Stimulated activated CD4-positive, alpha-beta T cell treated with anti-CD3 and anti-CD28 coated beads, Interleukin-4, amount 100 ng/mL, for 48 hours (primary cell): ENCODE measurements around the gene AMER2.

Source experiments
- DNase-seq, 2 donors: peaks; one replicate each; pipeline ENCODE4 v3.0.0-alpha.2; 2020; ENCODE audit warnings: low read depth in 2 of 2

Gene AMER2, protein sequence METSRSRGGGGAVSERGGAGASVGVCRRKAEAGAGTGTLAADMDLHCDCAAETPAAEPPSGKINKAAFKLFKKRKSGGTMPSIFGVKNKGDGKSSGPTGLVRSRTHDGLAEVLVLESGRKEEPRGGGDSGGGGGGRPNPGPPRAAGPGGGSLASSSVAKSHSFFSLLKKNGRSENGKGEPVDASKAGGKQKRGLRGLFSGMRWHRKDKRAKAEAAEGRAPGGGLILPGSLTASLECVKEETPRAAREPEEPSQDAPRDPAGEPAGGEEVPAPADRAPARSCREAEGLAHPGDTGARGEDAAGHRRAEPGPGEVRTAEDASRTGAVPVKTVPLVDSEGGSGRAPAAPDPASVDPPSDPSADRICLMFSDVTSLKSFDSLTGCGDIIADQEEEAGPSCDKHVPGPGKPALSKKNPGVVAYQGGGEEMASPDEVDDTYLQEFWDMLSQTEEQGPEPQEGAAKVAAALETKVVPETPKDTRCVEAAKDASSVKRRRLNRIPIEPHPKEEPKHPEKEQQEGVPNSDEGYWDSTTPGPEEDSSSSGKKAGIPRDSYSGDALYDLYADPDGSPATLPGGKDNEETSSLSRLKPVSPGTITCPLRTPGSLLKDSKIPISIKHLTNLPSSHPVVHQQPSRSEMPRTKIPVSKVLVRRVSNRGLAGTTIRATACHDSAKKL

DNA sequence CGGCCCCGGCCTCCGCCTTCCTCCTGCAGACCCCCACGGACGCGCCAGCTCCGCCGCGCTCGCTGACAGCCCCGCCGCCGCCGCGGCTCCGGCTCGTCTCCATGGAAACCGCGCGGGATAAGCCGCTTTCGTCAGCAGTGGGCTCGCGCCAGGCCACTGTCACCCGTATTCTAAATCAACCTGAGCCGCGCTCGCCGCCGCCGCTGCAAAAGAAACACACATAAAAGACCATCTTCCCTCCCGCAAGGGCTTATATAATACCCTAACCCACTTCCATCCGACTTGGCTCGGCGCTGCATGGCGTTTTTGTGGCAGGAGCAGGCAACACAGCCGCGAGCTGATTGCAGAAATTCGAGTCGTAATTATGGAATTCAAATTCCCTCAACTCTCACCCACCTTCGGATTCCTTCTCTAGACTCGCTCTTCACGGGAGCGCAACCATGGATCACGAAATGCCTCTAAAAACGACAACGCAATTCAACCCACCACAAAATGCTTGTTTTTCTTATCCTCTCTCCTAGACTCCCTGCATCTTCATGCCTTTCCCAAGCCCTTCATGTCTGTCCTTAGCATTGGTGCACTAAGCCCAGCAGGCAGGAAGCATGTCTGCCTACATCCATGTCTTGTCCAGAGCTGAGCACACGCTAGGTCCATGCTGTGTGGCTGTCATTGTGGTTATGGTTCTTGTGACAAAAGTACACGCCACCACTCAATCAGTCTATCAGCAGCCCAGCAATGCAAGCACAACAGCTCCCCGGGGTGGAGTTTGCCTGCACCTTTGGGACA is at the start of gene AMER2:
TSS of gene AMER2 (minus strand) at position 772 of the 786 bp plus-strand sequence. CDS start at position 103, 669 bp downstream.
- DNase-seq, result no peak

DNA sequence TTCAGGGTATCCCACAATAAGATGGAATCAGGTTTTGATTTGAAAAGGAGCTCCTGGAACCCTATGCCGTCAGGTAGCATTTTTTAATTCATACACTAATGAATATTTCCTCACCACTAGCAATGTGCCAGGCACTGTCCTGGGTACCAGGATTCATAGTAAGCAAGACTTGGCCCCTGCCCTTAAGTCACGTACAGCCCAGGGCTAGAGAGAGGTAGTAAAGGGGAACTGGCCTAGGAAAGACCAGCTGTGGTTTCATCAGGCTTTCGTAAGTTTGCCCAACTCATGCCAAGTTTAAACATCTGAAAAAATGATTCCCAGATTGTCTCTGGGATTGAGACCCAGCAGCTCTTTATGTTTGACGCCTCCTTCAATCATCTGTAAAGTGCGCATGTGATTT is 45.9 kb upstream of the AMER2 start:
- DNase-seq, result no peak

DNA sequence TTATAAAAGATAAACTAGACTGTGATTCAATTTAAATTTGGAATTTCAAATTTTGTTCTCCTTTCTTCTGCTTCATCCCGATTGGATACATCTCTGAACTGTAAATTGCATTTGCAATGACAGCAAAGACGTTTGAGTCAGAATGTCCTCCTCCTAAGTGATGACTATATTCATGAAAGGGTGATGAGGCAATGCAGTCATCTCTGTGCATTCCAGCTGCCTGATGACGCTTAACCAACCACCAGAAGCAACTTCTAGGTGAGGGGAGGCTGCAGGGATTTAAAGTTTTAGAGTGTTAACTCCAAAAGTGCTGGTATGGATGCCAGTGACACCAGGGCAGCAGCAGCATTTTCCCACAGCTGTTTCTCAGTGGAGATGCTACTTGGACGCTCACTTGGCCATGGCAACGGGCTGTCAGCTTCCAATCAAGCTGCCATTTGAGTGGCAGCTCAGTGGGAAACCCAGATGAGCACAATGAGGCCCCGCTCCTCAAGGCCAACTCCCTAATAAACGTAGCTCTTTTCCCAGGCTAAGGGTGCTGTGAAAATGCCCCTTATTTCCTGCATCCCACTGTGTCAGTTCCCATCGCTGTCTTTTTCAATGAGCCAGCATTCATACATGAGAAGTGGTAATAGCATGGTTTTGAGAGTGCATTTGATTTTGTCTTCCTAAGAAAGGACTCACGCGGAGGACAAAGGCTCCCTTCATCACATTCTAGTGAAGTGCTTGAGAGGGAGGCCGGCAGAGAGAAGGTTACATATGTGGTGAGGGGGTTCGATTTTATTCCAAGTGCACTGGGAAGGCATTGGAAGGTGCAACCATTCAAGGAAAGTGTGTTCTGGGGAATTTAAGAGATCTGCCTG is 45.2 kb upstream of the AMER2 start:
- DNase-seq, result no peak

DNA sequence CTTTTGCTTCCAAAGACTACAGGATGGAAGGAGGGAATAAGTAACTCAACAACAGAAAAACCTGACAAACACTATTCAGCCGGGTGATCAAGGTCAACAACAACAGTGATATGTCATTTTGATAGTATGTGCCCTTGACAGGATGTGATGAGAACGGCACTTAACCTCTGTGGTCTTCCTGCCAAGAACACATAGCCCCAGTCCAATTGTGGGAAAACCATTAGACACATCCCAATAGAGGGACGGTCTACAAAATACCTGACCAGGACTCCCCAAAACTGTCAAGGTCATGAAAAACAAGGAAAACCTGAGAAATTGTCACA is 43.1 kb upstream of the AMER2 start:
- no peak for DNase-seq

DNA sequence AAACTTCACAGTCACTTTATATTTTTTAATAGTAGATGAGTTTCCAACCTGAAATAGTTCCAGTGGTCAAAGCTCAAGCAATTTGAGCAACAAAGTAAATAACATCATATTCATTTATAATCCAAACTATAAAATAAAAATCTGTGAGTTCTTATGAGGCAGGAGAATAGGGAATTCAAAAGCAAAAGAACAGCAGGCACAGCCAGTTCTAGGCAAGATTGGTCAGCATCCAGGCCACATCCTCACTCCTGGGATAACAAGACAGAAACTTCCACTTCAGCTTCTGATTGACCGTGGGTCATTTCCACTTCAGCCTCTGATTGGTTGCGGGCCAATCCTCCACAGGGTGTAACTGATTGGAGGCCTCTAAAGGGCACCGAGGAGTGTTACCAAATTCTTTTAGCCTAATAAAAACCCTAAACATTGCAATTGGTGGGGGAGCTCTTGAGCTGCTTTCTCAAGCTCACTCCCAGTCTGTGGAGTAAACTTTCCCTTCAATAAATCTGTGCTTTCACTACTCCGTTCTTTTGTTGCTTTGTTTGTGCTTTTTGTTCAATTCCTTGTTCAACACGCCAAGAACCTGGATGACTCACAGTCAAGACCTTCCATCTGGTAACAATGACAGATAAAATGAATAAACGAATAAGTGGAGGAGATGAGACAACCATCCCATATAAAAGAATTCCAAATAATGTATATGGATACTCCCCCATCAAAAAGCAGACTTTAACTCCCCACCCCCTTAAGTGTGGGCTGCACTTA is 42.6 kb upstream of the AMER2 start:
- no peak for DNase-seq

DNA sequence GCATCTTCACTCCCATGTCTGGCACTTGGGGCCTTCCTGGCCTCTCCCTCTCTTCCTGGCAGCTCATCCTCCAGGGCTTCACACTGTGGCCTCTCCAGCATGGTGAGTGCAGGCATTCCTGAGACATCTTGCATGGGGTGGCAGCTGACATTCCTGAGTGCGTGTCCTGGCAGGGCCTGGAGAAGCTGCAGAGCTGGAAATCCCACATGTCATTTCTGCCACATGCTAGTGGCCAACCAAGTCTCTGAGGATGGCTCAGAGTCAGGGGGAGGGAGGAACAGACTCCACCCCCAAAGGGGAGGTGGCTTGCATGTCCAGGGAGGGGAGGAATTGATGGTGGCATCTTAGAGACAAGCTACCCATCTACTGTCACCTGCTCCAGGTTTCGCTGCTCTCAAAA is 41.6 kb upstream of the AMER2 start:
- no peak for DNase-seq

DNA sequence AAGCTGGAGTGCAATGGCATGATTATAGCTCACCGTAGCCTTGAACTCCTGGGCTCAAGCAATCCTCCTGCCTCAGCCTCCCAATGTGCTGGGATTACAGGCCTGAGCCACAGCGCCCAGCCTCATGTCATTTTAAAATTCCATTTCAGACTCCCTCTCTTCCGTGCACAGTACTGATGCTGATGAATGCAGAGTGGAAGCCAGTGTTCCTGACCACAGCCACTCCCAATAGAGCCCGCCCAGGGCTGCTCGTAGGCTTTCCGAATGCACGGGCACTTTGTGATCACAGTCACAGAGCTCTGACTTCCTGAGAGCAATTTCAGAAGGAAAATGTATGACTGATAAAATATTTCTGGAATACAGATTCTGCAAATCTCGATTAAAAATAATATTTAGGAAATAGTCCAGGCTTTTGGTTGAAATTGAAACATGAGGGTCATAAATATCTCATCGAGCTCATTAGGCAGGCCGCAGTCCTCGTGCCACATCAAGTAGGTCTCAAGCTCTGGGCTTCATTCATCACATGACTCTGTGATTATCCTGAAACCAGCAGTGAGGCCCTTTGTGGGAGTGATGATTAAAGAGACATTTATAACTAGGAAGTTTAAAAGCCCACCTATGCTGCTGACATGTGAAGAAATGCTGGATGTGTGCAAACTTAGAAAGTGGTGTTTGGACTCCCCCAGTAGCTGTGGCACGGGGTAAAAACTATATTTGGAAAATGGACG is 38.9 kb upstream of the AMER2 start:
- no peak for DNase-seq

DNA sequence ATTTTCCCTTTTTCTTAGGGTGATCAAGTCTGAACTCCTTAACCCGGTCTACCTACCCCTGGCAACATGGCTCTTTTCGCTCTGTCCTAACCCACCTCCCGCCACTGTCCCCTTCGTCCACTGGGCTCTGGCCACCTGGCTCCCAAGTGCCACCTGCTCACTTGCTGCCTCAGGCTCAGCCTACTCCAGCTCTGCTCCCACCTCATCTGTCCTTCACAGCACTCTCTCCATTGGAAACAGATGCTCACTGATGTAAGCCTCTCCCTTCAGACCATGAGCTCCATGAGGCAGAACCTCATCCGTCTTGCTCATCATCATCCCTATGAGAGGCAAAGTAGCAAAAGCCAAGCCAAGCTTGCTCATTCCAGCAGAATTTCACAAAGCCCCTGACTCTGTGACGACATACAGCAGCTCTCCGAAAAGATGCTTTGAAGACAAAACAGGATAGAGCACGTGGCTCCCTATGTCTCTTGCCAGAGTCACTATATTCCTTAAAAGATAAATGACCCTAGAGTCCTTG is 35.3 kb upstream of the AMER2 start:
- no peak for DNase-seq

DNA sequence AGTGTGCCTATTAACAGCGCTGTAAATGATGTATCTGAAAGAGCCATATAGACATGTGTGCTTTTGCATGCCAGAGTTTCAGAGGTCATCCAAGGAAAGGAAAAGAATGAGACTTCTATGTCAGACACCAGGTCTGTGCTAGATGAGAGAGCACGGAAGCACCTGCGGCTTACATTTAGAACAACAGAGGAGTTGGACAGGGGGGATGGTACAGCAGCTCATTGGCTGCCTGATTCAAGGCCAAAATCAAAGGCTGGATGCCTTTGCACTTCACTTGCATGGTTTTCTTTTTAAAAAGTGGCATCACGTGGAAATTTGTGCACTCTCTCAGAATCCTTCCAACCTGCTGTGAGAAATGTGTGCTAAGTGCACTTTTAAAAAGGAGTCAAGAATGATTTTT is 32.8 kb upstream of the AMER2 start:
- no peak for DNase-seq

DNA sequence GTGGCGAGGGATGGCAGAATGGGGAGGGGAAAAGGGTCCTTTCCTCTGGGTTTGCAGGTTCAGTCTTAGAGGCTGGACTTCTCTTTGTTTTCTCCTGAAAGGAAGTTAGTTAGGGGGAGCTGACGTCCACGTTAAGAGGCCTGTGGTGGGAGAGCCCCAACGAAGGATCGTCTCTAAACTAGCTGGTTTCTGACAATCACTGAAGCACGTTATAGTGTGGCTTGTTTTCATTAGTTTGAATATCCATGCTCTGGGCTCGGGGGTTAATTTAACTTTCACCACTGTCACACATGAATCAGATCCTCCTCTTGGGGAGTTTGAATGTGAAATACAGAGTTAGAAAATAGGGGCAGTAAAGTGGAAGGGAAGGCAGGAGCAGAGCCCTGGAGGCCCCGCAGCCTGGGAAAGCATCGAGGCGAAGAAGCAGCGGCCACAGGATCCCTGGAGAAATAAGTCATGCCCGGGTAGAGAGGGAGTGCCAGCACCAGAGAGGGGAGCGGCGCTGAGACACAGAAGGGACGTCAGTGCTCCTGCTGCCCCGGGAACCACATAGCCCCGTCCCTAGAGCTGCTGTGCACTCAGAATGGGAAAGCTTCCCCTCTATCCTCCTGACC is 31.1 kb upstream of the AMER2 start:
- no peak for DNase-seq

DNA sequence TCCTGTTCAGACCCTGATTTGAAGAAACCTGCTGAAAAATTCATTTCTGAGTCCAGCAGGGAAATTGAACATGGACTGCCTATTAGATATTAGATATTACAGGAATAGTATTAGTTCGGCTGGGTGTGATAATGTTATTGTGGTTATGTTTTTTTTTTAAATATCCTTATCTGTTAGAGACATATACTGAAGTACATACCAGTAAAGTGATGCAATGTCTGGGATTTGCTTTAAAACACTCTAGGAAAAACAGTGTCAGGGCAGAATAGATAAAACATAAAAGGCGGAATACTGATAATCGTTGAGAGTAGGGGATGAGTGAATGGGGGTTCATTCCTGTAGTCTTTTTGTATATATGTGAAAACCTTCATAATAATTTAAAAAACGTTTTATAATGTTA is 28.7 kb upstream of the AMER2 start:
- DNase-seq, result no peak

DNA sequence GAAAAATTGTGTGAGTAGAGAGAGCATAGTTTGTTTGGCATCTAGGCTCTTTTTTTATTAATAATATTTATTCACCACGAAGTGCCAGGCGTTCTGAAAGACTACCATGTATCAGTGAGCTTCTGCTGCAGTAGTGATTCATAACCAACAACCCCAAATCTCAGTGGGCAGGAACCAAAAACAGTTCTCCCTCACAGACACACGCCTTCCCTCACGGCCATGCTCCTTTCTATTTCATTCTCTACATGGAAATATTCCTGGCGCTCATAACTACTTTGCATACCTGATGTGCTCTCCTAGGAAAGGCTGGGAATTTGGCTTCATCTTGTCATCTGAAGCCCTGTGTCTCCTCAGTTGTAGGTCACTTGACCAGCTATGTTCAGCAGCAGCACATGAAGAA is 26.6 kb upstream of the AMER2 start:
- DNase-seq, result no peak

DNA sequence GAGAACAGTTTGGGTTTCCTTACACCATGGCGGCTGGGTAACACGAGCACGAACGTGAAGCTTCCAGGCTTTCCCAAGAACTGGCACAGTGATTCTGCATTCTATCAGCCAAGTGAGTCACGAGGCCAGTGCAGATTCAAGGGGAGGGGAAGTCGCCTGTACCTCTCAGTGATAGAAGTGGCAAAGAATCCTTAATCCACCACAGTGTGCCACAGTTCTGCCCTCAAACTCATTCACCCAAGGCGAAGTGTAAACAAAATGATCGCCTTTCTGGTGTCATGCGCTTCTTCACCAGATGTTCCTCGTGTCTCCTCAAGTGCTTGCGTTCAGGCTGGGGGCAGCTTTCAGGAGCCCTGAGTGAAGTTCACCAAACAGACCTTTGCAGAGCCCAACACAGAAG is 24.9 kb upstream of the AMER2 start:
- no peak for DNase-seq

DNA sequence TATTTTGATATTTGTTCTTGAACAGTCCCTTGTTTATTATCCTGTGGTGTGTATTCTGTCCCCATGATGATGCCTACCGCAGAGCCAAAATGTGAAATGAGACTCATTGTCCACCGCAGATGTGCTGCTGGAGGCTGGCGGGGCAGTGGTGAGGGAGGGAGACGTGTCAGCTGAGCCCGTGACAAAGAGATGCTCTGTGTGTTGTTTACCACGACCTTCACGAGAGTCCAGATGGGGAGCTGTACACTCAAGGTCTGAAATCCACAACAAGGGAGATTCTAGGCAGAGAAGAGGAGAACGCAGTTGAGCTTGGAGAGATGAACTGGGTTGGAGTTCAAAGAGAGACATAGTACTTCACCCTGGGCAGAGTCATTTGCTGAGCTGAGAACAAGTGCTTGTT is 20.8 kb upstream of the AMER2 start:
- no peak for DNase-seq

DNA sequence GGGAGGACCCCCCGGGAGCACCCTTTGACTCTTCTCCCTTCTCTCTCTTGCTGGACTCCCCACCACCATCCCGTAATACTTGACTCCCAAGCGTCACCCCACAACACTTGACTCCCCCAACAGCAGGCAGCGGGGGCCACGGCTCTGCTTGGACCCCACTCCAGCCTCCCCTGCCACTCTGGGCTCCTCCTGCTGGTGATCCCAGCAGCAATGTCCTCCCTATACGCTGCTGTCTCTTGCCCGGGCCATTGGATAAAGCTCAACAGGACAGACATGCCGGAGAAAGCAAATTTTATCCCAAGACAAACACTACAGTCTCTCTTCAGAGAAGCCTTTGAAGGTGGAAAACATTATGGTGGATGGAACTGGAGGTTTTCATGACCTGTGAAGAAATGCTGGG is 20.4 kb upstream of the AMER2 start:
- no peak for DNase-seq

DNA sequence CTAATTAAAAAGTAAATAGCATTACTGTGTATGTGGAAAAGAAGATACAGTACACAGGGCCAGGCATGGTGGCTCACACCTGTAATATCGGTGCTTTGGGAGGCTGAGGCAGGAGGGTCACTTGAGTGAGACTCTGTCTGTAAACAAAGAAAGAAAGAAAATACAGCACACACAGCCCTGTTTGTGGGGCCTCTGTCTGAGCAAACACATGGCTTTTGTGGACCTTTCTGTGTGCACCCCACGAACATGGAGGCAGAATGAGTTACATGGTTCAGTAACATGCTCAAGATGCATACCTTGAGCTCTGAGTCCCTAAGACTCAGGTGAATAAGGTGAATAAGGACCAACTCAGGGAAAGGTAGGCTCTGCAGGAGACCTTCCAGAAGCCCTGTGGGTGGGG is 20.0 kb upstream of the AMER2 start:
- no peak for DNase-seq

DNA sequence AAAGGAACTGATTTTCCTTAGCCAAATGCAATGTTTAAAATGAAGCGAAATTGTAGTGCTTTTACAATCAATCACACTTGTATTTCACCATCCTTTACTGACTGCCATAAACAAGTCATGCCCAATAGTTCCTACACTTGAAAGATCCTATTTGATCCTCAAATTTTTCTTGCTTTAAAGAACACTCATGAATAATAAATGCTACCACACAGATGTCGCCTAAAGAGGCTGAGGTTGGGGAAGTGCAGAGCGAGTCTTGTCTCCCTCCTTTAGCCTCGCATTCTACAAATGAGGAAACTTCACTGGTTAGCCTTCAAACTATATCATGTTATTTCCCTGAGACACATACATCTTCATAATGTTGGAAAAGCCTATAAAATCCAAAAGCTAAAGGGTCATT is 18.7 kb upstream of the AMER2 start:
- DNase-seq, result no peak

DNA sequence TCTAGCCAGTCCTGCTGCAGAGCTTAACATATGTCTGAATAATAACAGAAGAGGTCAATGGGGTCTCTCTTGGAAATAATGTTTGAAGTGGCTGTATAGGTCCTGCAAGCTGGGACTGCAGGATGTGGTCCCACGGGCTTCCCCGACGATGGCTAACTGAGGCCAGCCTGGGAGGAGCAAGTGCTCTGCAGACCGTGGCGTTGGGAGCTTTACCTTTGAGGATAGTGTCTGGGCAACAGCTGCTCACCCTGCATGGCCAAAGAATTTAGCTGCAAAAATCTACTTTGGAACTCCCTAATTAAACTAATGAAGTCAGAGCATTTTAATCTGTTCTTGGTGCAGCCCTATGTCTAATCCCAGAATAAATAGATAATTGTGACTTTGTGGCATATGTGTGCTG is 18.2 kb upstream of the AMER2 start:
- DNase-seq, result no peak

DNA sequence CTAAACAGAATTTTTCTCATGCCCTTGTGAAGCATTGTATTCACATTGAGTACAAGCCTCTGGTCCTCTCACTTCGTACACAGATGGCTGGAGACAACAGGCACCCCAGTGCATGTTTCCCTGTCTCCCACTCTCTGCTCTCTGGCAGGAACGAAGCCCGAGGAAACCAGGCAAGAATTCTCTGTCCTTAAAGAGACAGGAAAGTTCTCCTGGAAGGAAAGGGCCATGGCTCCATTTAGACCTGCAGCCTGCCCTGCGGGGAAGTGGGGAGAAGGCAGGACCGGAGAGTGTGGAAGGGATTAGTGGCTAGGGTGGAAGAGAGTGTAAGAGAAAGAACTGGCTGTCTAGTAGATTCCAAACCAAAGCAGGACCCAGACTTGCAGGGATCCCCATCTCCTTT is 15.5 kb upstream of the AMER2 start:
- no peak for DNase-seq

DNA sequence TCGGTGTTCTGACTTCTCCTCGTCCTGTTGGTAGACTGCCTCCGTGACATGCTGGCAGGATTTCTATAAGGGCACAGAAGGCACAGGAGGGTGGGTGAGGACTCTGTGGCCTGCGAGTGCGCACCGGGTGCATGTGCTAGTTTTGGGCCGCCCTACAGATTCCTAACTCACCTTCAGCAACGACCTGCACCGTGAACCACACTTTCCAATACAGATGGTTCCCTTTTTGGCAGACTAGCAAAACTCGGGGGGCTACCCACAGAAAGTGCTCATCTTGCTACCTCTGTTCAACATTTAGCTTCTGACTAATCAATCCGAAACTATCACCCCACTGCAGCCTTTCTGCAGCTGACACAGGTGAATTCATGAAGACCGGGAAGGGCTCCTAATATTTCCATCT is 14.1 kb upstream of the AMER2 start:
- no peak for DNase-seq
